ENCODE results near the gene ITPKB. TPM values are rescaled to one million over a fixed set of nuclear protein-coding genes. Genes with fewer than 3 reads are reported as not detected.

The ITPKB gene
- total RNA-seq, 6 experiments from 2014 or later: 1.7 to 3.0 (median 2.2) TPM

DNA sequence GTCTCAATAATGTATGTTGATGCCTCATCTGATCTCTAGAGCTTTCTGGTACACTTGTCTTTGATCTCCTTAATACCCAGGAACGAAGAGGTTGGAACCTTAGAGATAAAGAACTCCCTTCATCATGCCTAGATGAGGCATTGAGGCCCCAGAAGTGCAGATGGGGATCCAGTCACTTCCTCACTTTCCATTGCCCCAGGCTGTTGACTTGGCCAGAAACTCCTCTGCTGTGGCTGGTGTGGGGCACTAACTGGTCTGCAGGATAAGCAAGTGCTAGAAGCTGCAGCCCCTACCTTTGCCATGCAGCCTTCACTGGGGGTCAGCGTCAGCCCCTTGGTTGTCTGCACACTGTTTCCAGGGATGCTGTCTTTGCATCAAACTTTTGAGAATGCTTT lies 140.6 kb downstream of the ITPKB start:
- no peak overlapping the region for H3K4me3 Mint-ChIP-seq
- no peaks in the 10 kb centered on the region for H3K36me3 Mint-ChIP-seq (ENCODE audit: low read depth)
- peaks cover 18% of the 10 kb centered on the region for H3K4me1 Mint-ChIP-seq (ENCODE audit: low read depth)
- H3K9me3 Mint-ChIP-seq: peaks cover 4% of the 10 kb centered on the region; the same call in 1 of the 2 replicates
- H3K27me3 Mint-ChIP-seq (ENCODE audit: insufficient read depth): peaks cover 29% of the 10 kb centered on the region
- TF ChIP-seq, protein P1, sequence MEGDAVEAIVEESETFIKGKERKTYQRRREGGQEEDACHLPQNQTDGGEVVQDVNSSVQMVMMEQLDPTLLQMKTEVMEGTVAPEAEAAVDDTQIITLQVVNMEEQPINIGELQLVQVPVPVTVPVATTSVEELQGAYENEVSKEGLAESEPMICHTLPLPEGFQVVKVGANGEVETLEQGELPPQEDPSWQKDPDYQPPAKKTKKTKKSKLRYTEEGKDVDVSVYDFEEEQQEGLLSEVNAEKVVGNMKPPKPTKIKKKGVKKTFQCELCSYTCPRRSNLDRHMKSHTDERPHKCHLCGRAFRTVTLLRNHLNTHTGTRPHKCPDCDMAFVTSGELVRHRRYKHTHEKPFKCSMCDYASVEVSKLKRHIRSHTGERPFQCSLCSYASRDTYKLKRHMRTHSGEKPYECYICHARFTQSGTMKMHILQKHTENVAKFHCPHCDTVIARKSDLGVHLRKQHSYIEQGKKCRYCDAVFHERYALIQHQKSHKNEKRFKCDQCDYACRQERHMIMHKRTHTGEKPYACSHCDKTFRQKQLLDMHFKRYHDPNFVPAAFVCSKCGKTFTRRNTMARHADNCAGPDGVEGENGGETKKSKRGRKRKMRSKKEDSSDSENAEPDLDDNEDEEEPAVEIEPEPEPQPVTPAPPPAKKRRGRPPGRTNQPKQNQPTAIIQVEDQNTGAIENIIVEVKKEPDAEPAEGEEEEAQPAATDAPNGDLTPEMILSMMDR (IDR thresholded peaks at IDR 0.05): no peak
- H3K27ac Mint-ChIP-seq: no peak overlapping the region
- DNase-seq: no peak

DNA sequence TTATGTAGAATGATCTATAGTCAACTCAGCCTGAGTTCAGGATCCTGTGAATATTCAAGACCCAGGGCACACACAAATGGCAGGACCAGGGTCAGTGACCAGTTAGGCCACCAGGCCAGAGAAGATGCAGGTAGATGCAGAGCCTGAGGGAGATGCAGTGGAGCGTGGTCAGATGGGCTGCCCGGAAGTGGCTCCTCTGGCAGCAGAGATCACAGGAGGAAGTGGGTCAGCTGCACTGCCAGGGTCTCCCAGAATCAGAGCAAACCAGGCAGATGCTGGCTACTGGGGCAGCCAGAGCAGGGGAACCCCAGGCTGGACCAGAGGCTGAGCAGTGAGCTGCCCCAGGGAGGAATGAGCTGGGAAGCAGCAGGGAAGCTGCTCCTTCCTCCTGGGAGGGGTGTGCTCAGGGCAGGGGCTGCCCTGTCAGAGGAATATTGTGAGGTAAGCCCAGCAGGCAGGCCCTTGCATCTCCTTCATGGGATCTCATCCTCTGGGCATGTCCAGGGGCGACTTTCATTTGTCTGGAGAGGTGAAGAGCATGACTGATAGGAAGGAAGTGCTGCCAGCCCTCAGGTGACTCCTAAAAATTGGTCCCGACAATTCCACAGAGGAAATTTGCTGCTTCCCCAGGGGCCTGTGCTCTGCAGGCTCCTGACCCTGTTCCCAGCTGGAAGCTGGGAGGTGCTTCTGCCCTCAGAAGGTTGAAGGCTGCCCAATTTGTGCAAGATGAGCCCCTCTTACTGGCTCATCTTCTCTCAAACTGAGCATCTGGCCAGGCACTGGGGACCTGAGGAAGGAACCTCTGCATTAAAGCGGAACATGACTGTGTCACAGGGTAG lies 141.2 kb downstream of the ITPKB start:
- H3K4me1 Mint-ChIP-seq (ENCODE audit: low read depth): peaks cover 12% of the 10 kb centered on the region
- H3K36me3 Mint-ChIP-seq (ENCODE audit: low read depth): no peaks in the 10 kb centered on the region
- peaks cover 29% of the 10 kb centered on the region for H3K27me3 Mint-ChIP-seq (ENCODE audit: insufficient read depth)
- H3K27ac Mint-ChIP-seq: no peak overlapping the region
- H3K9me3 Mint-ChIP-seq: peaks cover 4% of the 10 kb centered on the region; the same call in 1 of the 2 replicates
- no peak for DNase-seq
- no peak overlapping the region for H3K4me3 Mint-ChIP-seq
- TF ChIP-seq, protein P1 (IDR thresholded peaks at IDR 0.05): no peak

GRCh38 chr1:226596531-226597165 lies 142.4 kb downstream of the ITPKB start:
- peaks cover under 1% of the 10 kb centered on the region; the same call in 1 of the 2 replicates for H3K4me1 Mint-ChIP-seq (ENCODE audit: low read depth)
- no peak overlapping the region for H3K27ac Mint-ChIP-seq
- DNase-seq: no peak
- peaks cover 30% of the 10 kb centered on the region for H3K27me3 Mint-ChIP-seq (ENCODE audit: insufficient read depth)
- no peak overlapping the region for H3K4me3 Mint-ChIP-seq
- H3K9me3 Mint-ChIP-seq: peaks cover 4% of the 10 kb centered on the region; the same call in 1 of the 2 replicates
- H3K36me3 Mint-ChIP-seq (ENCODE audit: low read depth): no peaks in the 10 kb centered on the region
- TF ChIP-seq, protein P1 (IDR thresholded peaks at IDR 0.05): no peak

DNA sequence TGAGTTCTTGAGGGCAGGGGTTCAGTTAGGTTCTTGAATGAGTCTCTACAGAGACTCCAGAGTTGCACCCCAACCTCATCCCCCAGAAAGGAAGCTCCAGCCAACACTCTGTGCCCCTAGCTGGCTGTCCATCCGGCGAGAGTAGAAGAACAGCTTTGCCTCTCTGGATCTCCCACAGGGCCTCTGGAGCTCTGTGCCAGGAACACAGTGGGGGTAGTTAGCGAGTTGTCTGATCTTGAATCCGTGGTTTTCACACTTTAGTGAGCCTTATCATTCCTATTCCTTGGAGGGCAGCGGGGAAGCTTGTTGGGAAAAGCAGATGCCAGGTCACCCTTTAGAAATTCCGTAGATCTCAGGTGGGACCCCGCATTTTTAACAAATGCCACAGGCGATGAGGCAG lies 145.5 kb downstream of the ITPKB start:
- H3K27ac Mint-ChIP-seq: no peak overlapping the region
- DNase-seq: no peak
- no peaks in the 10 kb centered on the region for H3K36me3 Mint-ChIP-seq (ENCODE audit: low read depth)
- peaks cover 4% of the 10 kb centered on the region; the same call in 1 of the 2 replicates for H3K9me3 Mint-ChIP-seq
- peaks cover 28% of the 10 kb centered on the region for H3K27me3 Mint-ChIP-seq (ENCODE audit: insufficient read depth)
- H3K4me1 Mint-ChIP-seq (ENCODE audit: low read depth): no peaks in the 10 kb centered on the region
- H3K4me3 Mint-ChIP-seq: no peak overlapping the region
- TF ChIP-seq, protein P1 (IDR thresholded peaks at IDR 0.05): no peak

- no peak overlapping the region for H3K27ac Mint-ChIP-seq
- no peaks in the 10 kb centered on the region for H3K36me3 Mint-ChIP-seq (ENCODE audit: low read depth)
- no peaks in the 10 kb centered on the region for H3K4me1 Mint-ChIP-seq (ENCODE audit: low read depth)
- DNase-seq: no peak
- H3K4me3 Mint-ChIP-seq: no peak overlapping the region
- TF ChIP-seq, protein P1 (IDR thresholded peaks at IDR 0.05): no peak
- peaks cover 4% of the 10 kb centered on the region; the same call in 1 of the 2 replicates for H3K9me3 Mint-ChIP-seq
- peaks cover 33% of the 10 kb centered on the region for H3K27me3 Mint-ChIP-seq (ENCODE audit: insufficient read depth)
Measured at GRCh38 chr1:226590614-226591013, 148.5 kb downstream of the ITPKB start.
